ENCODE measurements around the gene SEMA4D. TPM values are rescaled to one million over a fixed set of nuclear protein-coding genes. Genes with fewer than 3 reads are reported as not detected.

Gene SEMA4D
- total and polyA plus RNA-seq, 9 of the 15 experiments (the other 6 are each of a cell fraction or from before 2014, with no cell fraction given): 0.38 to 5.1 (median 1.8) TPM

GRCh38 chr9:89367726-89368437, 130.0 kb downstream of the SEMA4D start:
- H3K4me1 ChIP-seq (replicated peaks in 1 of 2; ENCODE audit: control insufficient read depth in 2 of 2, insufficient read depth in 2 of 2, low read length in 2 of 2): no peaks in the 10 kb centered on the region
- CTCF ChIA-PET (ENCODE audit: low intra/inter-chr PET ratio): no interaction called here
- WGBS (ENCODE audit: insufficient coverage, low coverage, missing lambda C conversion rate): 0% methylated on average over 7 of the region's 14 CpGs
- DNase-seq (ENCODE audit: extremely low read depth in 1 of 4, low spot score in 3 of 4) (no peak), FAIRE-seq (no peak), ATAC-seq (no peak)
- no peaks in the 10 kb centered on the region for H3K36me3 ChIP-seq (ENCODE audit: control insufficient read depth, insufficient read depth, low read length)
- H3K27me3 ChIP-seq (ENCODE audit: control insufficient read depth in 2 of 2, insufficient read depth in 2 of 2, low read length in 2 of 2): peaks cover 0 to 16% of the 10 kb centered on the region in 2 experiments; a peak in 1 of 5 replicates
- H3K4me3 ChIP-seq: no peak overlapping the region
- H3K79me2 ChIP-seq (ENCODE audit: control insufficient read depth, insufficient read depth, low read length): no peaks in the 10 kb centered on the region
- in situ Hi-C loops (cut with MboI) (no loop called here), intact Hi-C loops (cut with micrococcal nuclease) (no loop called here)
- H3K9me3 ChIP-seq (replicated peaks; ENCODE audit: control insufficient read depth, insufficient read depth, low read depth, low read length): no peaks in the 10 kb centered on the region
- no TSS peak for BruUV-seq (replicated peaks)
- H3K9me1 ChIP-seq (ENCODE audit: control insufficient read depth, insufficient read depth, low read length): no peaks in the 10 kb centered on the region
- H3K9ac ChIP-seq (ENCODE audit: insufficient read depth in 1 of 2, low read depth in 2 of 2, low read length in 2 of 2): no peak overlapping the region
- H3K27ac ChIP-seq (ENCODE audit: extremely low read depth, low read depth, low read length): no peak overlapping the region
- no peak overlapping the region for H2AFZ ChIP-seq (ENCODE audit: low read depth, low read length)
- H4K20me1 ChIP-seq (replicated peaks; ENCODE audit: control insufficient read depth, insufficient read depth, low read length): no peaks in the 10 kb centered on the region
- TF ChIP-seq ZNF277 (CRISPR knock-in tag; IDR thresholded peaks at IDR 0.05; ENCODE audit: borderline replicate concordance): no peak
- POLR2A ChIA-PET: interaction anchor here (0.6 kb wide), 1 partner anchor 8 kb away, joined by 3 read pairs; no protein-coding TSS in a partner anchor
- no peak overlapping the region for H3K4me2 ChIP-seq (ENCODE audit: insufficient read depth, low read length)

DNA sequence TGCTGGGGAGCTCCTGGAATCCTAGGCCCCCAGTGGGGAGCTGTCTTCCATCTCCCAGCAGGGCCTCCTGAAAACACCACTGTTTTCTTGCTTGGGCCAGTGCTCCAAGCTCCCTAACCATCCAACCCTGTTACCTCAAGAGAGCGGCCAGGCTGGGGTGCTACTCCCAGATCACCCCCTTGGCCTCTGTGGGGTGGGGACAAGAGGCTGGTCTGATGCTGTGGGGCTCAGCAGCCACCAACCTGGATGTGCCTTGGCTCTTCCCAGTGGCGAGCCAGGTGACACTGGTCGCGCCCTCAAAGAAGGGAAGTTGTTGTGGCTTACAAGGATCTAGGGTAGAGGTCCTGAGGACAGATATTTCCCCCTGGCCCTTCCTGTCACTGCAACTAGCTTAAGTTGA, 130.6 kb downstream of the SEMA4D start:
- Histone ChIP-seq H3K27ac (ENCODE audit: extremely low read depth, low read depth, low read length) (no peak overlapping the region), H3K4me3 (no peak overlapping the region), H3K9me3 (replicated peaks; ENCODE audit: control insufficient read depth, insufficient read depth, low read depth, low read length) (no peaks in the 10 kb centered on the region), H3K36me3 (ENCODE audit: control insufficient read depth, insufficient read depth, low read length) (no peaks in the 10 kb centered on the region), H3K4me2 (ENCODE audit: insufficient read depth, low read length) (no peak overlapping the region), H3K9ac (ENCODE audit: insufficient read depth in 1 of 2, low read depth in 2 of 2, low read length in 2 of 2) (no peak overlapping the region), H2AFZ (ENCODE audit: low read depth, low read length) (no peak overlapping the region), H4K20me1 (replicated peaks; ENCODE audit: control insufficient read depth, insufficient read depth, low read length) (no peaks in the 10 kb centered on the region), H3K4me1 (replicated peaks in 1 of 2; ENCODE audit: control insufficient read depth in 2 of 2, insufficient read depth in 2 of 2, low read length in 2 of 2) (no peaks in the 10 kb centered on the region), H3K9me1 (ENCODE audit: control insufficient read depth, insufficient read depth, low read length) (no peaks in the 10 kb centered on the region), H3K79me2 (ENCODE audit: control insufficient read depth, insufficient read depth, low read length) (no peaks in the 10 kb centered on the region), H3K27me3 (ENCODE audit: control insufficient read depth in 2 of 2, insufficient read depth in 2 of 2, low read length in 2 of 2) (peaks cover 0 to 16% of the 10 kb centered on the region in 2 experiments; a peak in 1 of 5 replicates)
- in situ Hi-C loops (cut with MboI) (no loop called here), intact Hi-C loops (cut with micrococcal nuclease) (no loop called here)
- BruUV-seq (replicated peaks): no TSS peak
- ATAC-seq (no peak), DNase-seq (ENCODE audit: extremely low read depth in 1 of 4, low spot score in 3 of 4) (no peak), FAIRE-seq (no peak)
- ChIA-PET CTCF (ENCODE audit: low intra/inter-chr PET ratio) (no interaction called here), POLR2A (interaction anchor here (0.6 kb wide), 1 partner anchor 46 kb away, joined by 3 read pairs; no protein-coding TSS in a partner anchor)
- WGBS (ENCODE audit: insufficient coverage, low coverage, missing lambda C conversion rate): 0% methylated on average over 1 of the region's 4 CpGs
- TF ChIP-seq EHMT2 (IDR thresholded peaks at IDR 0.05) (no peak), NFIC (IDR thresholded peaks at IDR 0.05) (no peak), U2AF2 (optimal IDR thresholded peaks at IDR 0.05; ENCODE audit: low read depth, low read length) (no peak)

All from K562 (cell line).